Stimulated activated naive B cell treated with anti-CD40 and anti-IgM and Interleukin-4, amounts not matched to agents 10 μg/mL and 1 μg/mL and 100 μg/mL, for 72 hours (primary cell): Measurements from ENCODE around the gene HHIP.
A peak's percentile ranks its signal among the peaks of the same experiment; 100 is the strongest.

ENCODE experiments used
- ATAC-seq, 2 donors: fragments of 150-1000 bp; cut with Tn5 transposase; replicated peaks; 2 replicates each; pipeline ENCODE4 v1.10.0; 2021; ENCODE audit warnings: moderate library complexity in 1 of 2
- DNase-seq: peaks from one replicate; pipeline ENCODE4 v3.0.0; 2021
- H3K27ac Mint-ChIP-seq: one replicate; pipeline ENCODE4 v1.8.0; 2022; ENCODE audit warnings: mild to moderate bottlenecking, mixed read lengths
- H3K27me3 Mint-ChIP-seq, 2 donors: one replicate each; pipeline ENCODE4 v1.8.0; 2022; ENCODE audit warnings: mixed read lengths in 2 of 2
- H3K36me3 Mint-ChIP-seq, 2 donors: one replicate each; pipeline ENCODE4 v1.8.0; 2022; ENCODE audit warnings: mixed read lengths in 2 of 2, mild to moderate bottlenecking in 1 of 2
- H3K4me1 Mint-ChIP-seq, 2 donors: one replicate each; pipeline ENCODE4 v1.8.0; 2022; ENCODE audit warnings: mixed read lengths in 2 of 2, mild to moderate bottlenecking in 1 of 2
- H3K4me3 Mint-ChIP-seq, 2 donors: one replicate each; pipeline ENCODE4 v1.8.0; 2022; ENCODE audit warnings: mild to moderate bottlenecking in 2 of 2, mixed read lengths in 2 of 2, moderate library complexity in 1 of 2
- H3K9me3 Mint-ChIP-seq, 2 donors: one replicate each; pipeline ENCODE4 v1.8.0; 2022; ENCODE audit warnings: mixed read lengths in 2 of 2, mild to moderate bottlenecking in 1 of 2

The HHIP gene

DNA sequence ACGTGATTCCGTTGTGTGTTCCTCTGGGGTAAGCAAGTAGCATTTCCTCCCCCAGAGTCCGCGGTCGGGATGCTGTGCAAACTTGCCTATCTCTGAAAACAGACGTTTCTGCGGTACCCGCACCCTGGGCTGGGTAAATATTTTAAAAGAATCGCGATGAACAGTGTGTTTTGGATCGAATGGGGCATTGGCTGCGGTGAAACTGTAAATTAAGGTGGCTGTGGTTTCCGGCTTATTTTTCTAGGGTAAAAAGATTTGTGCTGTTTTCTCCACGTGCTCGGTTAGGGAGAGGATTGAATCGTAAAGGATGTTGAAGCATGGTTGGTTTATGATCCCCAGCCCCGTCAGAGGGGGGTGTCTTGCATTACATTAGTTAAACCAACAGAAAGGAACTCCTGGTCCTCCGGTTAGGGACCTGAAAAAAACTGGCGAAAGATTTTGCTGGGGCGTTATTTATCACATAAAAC is 1.2 kb downstream of the HHIP start:
- Mint-ChIP-seq H3K4me1 (peaks cover 27 to 40% of the 10 kb centered on the region in 2 donors), H3K27me3 (peaks cover 25 to 32% of the 10 kb centered on the region in 2 donors), H3K4me3 (peak overlapping the region; percentile 84 to 88), H3K27ac (no peak overlapping the region), H3K9me3 (no peaks in the 10 kb centered on the region), H3K36me3 (peaks cover 0 to 3% of the 10 kb centered on the region in 2 donors)
- ATAC-seq (no peak), DNase-seq (no peak)

GRCh38 chr4:144647590-144647989 is 1.6 kb downstream of the HHIP start:
- H3K9me3 Mint-ChIP-seq: no peaks in the 10 kb centered on the region
- DNase-seq (no peak), ATAC-seq (no peak)
- H3K4me1 Mint-ChIP-seq: peaks cover 27 to 40% of the 10 kb centered on the region in 2 donors
- peaks cover 25 to 32% of the 10 kb centered on the region in 2 donors for H3K27me3 Mint-ChIP-seq
- H3K36me3 Mint-ChIP-seq: peaks cover 0 to 3% of the 10 kb centered on the region in 2 donors
- H3K4me3 Mint-ChIP-seq: peak overlapping the region in 1 of 2 donors; percentile 84
- no peak overlapping the region for H3K27ac Mint-ChIP-seq

DNA sequence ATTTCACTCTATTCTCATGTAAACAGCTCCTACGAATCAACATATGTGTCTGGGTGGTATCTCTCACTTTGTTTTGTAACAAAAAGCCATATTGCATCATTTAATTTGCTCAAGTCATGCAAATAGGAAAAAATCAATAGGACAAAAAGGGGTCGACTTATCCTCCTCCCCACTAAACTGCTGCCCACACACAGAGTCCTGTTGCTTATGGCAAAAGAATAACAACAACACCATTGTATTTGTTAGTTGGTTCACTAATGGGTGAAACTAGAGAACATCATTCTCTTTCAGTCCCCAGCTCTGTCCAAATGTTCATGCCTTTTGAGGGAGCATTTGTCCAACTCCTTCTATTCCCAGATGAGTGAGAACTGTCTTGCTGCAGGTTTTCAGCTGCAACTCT is 2.1 kb downstream of the HHIP start:
- Mint-ChIP-seq H3K27me3 (peaks cover 25 to 32% of the 10 kb centered on the region in 2 donors), H3K4me3 (no peak overlapping the region), H3K27ac (no peak overlapping the region), H3K9me3 (no peaks in the 10 kb centered on the region), H3K36me3 (peaks cover 0 to 3% of the 10 kb centered on the region in 2 donors), H3K4me1 (peaks cover 27 to 40% of the 10 kb centered on the region in 2 donors)
- no peak for DNase-seq
- no peak for ATAC-seq

- Mint-ChIP-seq H3K27me3 (peaks cover 25 to 30% of the 10 kb centered on the region in 2 donors), H3K36me3 (peaks cover 0 to 3% of the 10 kb centered on the region in 2 donors), H3K4me1 (peaks cover 24 to 34% of the 10 kb centered on the region in 2 donors), H3K27ac (no peak overlapping the region), H3K4me3 (no peak overlapping the region), H3K9me3 (no peaks in the 10 kb centered on the region)
- no peak for ATAC-seq
- no peak for DNase-seq
Measured at GRCh38 chr4:144649646-144650045, 3.7 kb downstream of the HHIP start.

GRCh38 chr4:144650311-144651005 is 4.5 kb downstream of the HHIP start:
- DNase-seq: no peak
- H3K4me1 Mint-ChIP-seq: peaks cover 19 to 26% of the 10 kb centered on the region in 2 donors
- H3K4me3 Mint-ChIP-seq: no peak overlapping the region
- no peak overlapping the region for H3K27ac Mint-ChIP-seq
- no peaks in the 10 kb centered on the region for H3K9me3 Mint-ChIP-seq
- peaks cover 23 to 25% of the 10 kb centered on the region in 2 donors for H3K27me3 Mint-ChIP-seq
- H3K36me3 Mint-ChIP-seq: peaks cover 0 to 3% of the 10 kb centered on the region in 2 donors
- no peak for ATAC-seq

GRCh38 chr4:144653781-144654545 is 8.0 kb downstream of the HHIP start:
- H3K4me3 Mint-ChIP-seq: no peak overlapping the region

DNA sequence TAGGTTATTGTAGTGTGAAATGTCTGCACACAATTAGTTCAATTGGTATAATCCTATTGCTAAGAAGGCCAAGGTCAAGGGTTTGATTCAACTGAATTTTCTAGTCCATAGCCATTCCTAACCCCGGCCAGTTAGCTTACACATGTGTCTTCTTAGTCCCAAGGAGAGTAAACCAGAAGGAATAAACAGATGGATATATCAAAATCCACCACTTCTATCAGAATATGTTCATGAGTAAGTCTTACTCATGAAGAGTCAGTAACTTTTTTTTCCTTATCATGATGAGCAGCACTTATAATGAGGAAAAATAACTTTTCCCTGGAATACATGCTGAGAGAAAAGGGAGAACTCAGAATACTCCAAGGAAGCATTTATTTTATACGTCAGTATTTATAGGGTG is 9.5 kb downstream of the HHIP start:
- Mint-ChIP-seq H3K4me1 (no peaks in the 10 kb centered on the region), H3K27me3 (no peaks in the 10 kb centered on the region), H3K4me3 (no peak overlapping the region), H3K27ac (no peak overlapping the region), H3K36me3 (no peaks in the 10 kb centered on the region), H3K9me3 (no peaks in the 10 kb centered on the region)
- ATAC-seq (no peak), DNase-seq (no peak)

More at GRCh38 chr4:144653781-144654545, 8.0 kb downstream of the HHIP start:
- H3K27me3 Mint-ChIP-seq: no peaks in the 10 kb centered on the region
- ATAC-seq (no peak), DNase-seq (no peak)
- H3K27ac Mint-ChIP-seq: no peak overlapping the region
- no peaks in the 10 kb centered on the region for H3K36me3 Mint-ChIP-seq
- no peaks in the 10 kb centered on the region for H3K4me1 Mint-ChIP-seq
- H3K9me3 Mint-ChIP-seq: no peaks in the 10 kb centered on the region

- H3K4me1 Mint-ChIP-seq: no peaks in the 10 kb centered on the region
- no peaks in the 10 kb centered on the region for H3K9me3 Mint-ChIP-seq
- ATAC-seq: no peak
- H3K27ac Mint-ChIP-seq: no peak overlapping the region
- no peaks in the 10 kb centered on the region for H3K36me3 Mint-ChIP-seq
- no peak for DNase-seq
- H3K27me3 Mint-ChIP-seq: no peaks in the 10 kb centered on the region
- no peak overlapping the region for H3K4me3 Mint-ChIP-seq
Measured at GRCh38 chr4:144656850-144657249, 10.9 kb downstream of the HHIP start.

DNA sequence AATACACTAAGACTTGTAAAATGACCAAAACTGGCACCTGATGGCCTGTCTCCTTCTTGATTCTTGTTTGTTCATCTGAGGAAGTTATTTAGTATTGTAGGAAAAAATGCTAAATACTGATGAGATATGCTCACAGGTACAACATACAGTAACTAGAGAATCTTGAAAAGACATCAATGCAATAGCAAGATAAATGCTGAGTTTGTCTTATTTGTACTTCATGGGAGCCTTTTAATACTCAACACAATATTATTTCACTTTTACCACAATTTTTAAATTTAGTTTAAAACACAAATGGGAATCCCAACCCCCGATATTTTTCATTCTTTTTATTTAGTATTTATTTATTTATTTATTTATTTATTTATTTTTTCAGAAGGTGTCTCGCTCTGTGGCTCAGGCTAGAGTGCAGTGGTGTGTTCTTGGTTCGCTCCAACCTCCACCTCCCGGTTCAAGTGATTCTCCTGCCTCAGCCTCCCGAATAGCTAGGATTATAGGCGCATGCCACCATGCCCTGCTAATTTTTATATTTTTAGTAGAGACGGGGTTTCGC is 12.1 kb downstream of the HHIP start:
- Mint-ChIP-seq H3K27me3 (no peaks in the 10 kb centered on the region), H3K9me3 (no peaks in the 10 kb centered on the region), H3K4me1 (no peaks in the 10 kb centered on the region), H3K36me3 (no peaks in the 10 kb centered on the region), H3K4me3 (no peak overlapping the region), H3K27ac (no peak overlapping the region)
- DNase-seq (no peak), ATAC-seq (no peak)

DNA sequence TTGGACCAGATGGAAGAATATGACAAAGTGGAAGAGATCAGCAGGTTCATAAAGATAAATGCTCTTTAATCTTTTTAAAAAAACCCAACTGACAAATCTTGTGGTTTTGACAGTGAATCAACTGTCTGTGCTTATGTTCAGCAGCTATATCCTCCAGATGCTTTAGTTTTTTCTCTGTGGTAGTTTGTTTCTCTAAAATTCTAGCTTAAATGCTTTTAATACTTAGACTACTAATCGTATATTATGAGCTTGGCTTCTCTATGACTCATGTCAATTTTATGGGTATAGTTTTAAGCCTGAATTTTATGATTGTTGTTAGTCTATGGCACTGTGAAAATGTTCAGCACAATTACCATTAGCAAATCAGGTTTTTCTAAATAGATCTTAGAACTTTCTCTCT is 12.9 kb downstream of the HHIP start:
- ATAC-seq: no peak
- no peaks in the 10 kb centered on the region for H3K9me3 Mint-ChIP-seq
- H3K4me3 Mint-ChIP-seq: no peak overlapping the region

GRCh38 chr4:144659447-144659846 is 13.5 kb downstream of the HHIP start:
- Mint-ChIP-seq H3K27me3 (no peaks in the 10 kb centered on the region), H3K9me3 (no peaks in the 10 kb centered on the region), H3K4me1 (no peaks in the 10 kb centered on the region), H3K27ac (no peak overlapping the region), H3K36me3 (no peaks in the 10 kb centered on the region), H3K4me3 (no peak overlapping the region)
- DNase-seq (no peak), ATAC-seq (no peak)

More for the DNA sequence above, 12.9 kb downstream of the HHIP start:
- no peaks in the 10 kb centered on the region for H3K27me3 Mint-ChIP-seq
- H3K27ac Mint-ChIP-seq: no peak overlapping the region
- H3K4me1 Mint-ChIP-seq: no peaks in the 10 kb centered on the region
- DNase-seq: no peak
- H3K36me3 Mint-ChIP-seq: no peaks in the 10 kb centered on the region

- Mint-ChIP-seq H3K4me3 (no peak overlapping the region), H3K36me3 (no peaks in the 10 kb centered on the region), H3K4me1 (no peaks in the 10 kb centered on the region), H3K27ac (no peak overlapping the region), H3K9me3 (no peaks in the 10 kb centered on the region), H3K27me3 (no peaks in the 10 kb centered on the region)
- DNase-seq (no peak), ATAC-seq (no peak)
Measured at GRCh38 chr4:144663834-144664475, 18.0 kb downstream of the HHIP start.

- Mint-ChIP-seq H3K4me1 (no peaks in the 10 kb centered on the region), H3K27me3 (no peaks in the 10 kb centered on the region), H3K36me3 (no peaks in the 10 kb centered on the region), H3K9me3 (no peaks in the 10 kb centered on the region), H3K27ac (no peak overlapping the region), H3K4me3 (no peak overlapping the region)
- ATAC-seq: no peak
- DNase-seq: no peak
Measured at GRCh38 chr4:144666539-144667175, 20.7 kb downstream of the HHIP start.

DNA sequence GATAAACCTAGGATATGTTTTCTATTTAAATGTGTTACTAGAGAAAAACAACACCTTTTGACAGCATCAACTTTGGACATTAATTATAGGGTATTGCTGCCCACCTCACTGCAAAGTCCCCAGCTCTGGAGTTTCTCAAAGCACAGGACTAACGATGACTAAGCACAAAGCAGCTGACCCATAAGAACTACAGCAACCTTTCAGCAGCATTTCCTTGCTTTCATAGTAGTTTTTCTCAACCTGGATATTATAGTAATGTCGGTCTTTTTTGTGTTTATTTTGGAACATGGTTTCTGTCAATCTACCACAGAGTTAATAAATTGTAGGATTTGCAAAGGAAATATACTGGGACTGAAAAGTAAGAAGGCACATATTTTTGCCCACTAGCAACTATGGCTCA is 21.5 kb downstream of the HHIP start:
- Mint-ChIP-seq H3K4me3 (no peak overlapping the region), H3K27me3 (no peaks in the 10 kb centered on the region), H3K36me3 (no peaks in the 10 kb centered on the region), H3K27ac (no peak overlapping the region), H3K9me3 (no peaks in the 10 kb centered on the region), H3K4me1 (no peaks in the 10 kb centered on the region)
- DNase-seq: no peak
- no peak for ATAC-seq
